ENCODE data around the gene ZBP1.

ZBP1 gene

DNA sequence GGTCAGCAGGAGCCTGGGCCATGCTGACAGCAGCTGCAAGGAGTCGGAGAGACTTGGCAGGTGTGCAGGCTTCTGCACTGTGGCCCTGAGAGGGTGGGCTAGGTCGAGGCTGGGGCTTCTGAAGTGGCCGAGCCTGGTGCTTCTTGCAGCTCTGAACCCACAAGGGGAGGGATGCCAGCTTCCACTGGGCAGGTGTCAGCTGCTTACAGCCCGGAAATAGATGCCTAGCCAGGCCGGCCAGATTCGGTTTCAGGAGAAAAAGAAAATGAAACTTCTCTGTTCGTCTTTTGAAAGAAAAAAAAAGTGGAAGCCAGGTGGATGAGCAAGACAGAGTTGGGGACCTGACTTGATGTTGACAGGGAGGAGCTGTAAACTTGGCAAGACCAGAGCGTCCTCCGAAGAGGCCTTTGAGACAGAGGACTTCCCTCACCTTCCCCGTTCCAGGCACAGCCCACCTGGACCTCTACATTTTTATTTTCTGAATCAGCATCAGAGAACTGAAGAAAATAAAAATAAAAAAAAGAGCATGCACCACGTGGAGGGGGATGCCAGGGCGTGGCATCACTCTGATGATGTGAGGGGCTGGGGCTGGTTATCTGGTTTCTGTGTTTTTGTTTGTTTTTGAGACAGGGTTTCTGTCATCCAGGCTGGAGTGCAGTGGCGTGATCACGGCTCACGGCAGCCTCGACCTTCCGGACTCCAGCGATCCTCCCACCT, at the start of gene ZBP1:
Gene ZBP1 (minus strand): TSS at position 153 of the 717 bp plus-strand sequence. CDS start 131 bp downstream, at position 22.
- DNase-seq (ENCODE audit: low read depth in 2 of 2), result no peak

DNA sequence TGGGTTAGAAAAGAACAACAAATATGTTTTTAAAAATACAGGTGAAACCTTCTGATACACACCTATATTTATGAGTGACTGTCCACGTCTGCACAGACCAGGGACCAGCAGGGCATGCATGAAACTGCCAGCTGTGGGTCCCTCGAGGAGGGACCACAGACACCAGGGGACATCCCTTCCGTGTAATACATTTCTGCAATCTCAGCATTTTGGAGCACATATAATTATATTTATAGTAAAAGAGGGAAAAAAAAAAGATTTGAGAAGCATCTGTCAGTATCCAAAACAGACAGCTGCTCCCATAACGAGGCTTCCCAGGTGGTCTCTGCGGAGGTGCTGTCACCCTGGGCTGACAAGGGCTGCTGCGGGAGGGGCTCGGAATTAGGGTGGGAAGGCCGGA, 49.4 kb upstream of the ZBP1 start:
- no peak for DNase-seq (ENCODE audit: low read depth in 2 of 2)

- DNase-seq (ENCODE audit: low read depth in 2 of 2), result no peak
These were observed 47.9 kb upstream of the ZBP1 start for GRCh38 chr20:57667924-57668782.

- DNase-seq (ENCODE audit: low read depth in 2 of 2), result no peak
These were observed 47.2 kb upstream of the ZBP1 start for GRCh38 chr20:57667388-57667787.

- DNase-seq (ENCODE audit: low read depth in 2 of 2), result no peak
These were observed 46.6 kb upstream of the ZBP1 start for GRCh38 chr20:57666834-57667157.

GRCh38 chr20:57666106-57666833, 46.0 kb upstream of the ZBP1 start:
- DNase-seq (ENCODE audit: low read depth in 2 of 2), result no peak

DNA sequence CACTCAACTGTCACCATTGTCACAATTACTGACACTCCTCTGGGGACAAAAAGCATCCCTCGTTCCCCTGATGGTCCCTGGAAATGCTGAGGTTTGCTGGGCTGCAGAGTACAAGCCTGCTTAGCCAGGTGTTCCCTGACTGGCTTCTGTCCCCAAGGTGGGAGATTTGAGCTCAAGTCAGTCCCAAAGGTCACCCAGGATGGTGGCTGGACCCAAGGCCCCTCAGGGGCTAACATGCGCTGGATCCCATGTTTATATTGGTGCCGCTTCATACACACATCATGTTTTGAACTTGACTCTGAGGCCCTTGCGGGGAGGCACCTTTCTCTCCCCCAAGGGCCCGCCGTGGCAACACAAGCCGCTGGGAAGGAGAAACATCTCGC, 45.4 kb upstream of the ZBP1 start:
- no peak for DNase-seq (ENCODE audit: low read depth in 2 of 2)

DNA sequence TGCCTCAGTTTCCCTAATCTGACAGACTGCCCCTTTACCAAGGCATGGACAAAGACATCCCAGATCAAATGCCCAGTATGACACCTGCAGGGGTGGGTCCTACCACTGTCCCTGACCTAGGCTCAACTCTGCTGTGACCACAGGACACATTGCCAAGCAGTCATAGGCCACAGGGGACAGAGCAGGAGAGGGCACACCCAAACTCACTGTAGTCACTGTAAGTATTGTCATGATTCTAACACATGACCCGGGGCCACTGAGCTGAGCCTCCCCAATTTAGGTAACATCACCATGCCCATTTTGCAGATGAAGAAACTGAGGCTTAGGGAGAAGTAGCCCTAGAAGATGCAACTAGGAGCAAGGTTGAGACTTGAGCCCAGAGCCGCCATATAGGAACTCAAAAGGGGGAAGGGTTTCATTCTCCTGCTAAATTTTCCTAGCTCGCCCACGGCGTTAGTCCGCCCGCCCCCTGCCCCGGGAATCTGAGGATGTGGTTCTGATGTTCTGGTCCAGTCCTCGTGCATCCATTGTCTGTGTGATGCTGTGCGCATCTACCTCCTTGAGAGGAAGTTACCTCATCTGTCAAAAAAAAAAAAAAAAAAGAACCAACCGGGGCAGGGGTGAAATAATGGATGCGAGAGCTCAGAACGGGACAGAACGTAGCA, 44.8 kb upstream of the ZBP1 start:
- DNase-seq (ENCODE audit: low read depth in 2 of 2), result no peak

DNA sequence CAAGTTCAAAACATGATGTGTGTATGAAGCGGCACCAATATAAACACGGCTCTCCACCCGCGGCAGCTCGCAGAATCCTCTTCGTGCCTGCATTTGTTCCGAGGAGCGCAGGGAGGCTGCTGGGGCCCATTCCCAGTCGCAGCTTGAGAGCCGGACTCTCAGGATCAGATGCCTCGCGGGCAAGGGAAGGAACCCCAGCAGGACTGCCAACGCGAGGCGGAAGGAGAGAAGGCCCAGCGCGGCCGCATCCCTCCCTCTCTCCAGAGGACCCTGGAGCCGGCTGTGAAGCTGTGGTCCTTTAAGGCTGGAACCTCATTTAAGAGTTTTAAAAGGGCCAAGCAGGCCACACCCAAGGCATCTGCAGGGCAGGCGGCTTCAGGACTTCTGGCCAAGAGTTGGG, 44.2 kb upstream of the ZBP1 start:
- DNase-seq (ENCODE audit: low read depth in 2 of 2), result no peak

DNA sequence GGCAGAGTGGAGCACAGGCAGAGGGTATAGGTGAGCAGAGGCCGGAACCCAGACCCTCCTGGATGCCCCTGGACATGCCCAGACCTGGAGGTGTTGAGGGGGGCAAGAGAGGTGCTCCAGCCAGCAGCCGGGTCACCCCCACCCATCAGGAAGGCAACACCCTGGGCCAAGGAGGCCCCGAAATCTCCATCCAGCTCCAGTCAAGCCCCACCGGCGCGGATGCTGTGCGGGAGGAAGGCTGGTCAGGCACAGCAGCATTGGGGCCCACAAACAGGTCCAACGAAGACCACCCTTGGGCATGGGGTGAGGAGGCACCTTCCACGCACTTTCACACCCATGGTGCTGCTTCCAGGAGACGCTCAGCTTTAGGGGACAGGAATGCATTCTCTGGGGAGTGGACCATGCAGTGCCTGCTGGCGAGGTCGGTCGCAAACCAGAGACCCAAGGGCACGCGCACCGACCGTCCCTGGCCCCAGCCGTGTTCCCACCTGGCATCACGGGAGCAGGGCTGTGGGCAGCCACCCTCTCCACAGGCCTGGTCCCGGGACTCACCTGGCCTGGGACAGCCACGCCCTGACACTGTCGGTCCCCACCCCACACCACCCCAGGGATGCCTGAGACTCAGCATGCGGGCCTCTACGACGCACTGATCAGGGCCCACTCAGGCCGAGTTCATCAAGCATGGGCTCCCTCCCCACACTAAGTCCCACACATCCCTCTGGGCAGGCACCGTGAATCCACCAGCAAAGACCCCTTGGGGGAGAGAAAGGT, 43.6 kb upstream of the ZBP1 start:
- no peak for DNase-seq (ENCODE audit: low read depth in 2 of 2)

DNA sequence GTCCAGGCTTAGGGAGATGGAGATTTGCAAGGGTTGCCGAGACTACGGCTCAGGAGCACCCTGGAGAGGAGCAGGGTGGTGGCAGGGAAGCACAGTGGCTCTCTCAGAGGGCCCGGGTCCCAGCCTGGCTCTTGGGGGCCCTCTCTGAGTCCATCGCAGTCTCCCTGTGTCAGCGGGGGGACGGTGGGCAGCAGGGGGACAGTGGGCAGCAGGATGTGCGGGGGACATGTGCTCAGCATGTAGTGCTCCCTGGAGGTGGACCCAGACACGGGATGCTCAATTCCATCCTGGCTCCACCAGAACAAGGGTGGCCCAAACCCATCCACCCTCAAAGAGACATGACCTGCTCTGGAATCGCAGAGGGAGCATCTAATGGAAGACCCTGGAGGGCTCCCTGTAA, 43.0 kb upstream of the ZBP1 start:
- no peak for DNase-seq (ENCODE audit: low read depth in 2 of 2)

DNA sequence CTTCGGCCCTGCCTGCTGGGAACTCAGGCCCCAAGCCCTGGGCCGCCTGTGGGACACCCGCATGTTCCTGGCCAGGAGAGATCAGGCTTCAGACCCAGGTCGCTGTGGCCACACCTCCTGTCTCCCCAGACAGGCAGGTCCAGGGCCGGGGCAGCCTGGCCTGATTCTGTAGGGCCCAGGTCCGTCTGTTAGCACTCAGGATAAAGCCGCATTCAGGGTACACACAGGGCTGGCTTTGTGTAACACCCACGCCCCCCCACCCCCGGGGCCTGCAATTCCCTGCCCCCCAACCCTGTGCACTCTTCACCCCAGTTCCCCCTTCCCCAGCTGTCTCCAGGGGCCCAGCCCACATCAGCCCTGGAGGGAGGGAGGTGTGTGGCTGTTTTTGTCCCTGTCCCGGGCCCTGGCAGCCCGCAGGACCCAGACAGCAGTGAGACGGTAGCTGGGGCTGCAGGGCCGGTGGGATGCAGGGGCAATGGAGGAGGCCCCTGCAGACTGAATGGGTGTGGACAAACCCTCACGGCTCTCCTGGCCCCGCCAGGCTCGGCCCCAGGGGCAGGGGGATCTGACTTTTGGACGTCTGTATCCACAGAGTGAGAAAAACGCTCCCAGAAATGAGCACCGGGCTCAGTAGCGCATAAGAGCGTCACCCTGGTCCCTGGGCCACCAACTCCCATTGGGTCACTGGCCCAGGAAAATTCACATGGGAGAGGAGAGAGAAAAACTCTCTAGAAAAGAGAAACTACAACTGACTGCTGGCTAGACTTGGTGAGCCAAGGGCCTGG, 42.4 kb upstream of the ZBP1 start:
- DNase-seq (ENCODE audit: low read depth in 2 of 2), result no peak

DNA sequence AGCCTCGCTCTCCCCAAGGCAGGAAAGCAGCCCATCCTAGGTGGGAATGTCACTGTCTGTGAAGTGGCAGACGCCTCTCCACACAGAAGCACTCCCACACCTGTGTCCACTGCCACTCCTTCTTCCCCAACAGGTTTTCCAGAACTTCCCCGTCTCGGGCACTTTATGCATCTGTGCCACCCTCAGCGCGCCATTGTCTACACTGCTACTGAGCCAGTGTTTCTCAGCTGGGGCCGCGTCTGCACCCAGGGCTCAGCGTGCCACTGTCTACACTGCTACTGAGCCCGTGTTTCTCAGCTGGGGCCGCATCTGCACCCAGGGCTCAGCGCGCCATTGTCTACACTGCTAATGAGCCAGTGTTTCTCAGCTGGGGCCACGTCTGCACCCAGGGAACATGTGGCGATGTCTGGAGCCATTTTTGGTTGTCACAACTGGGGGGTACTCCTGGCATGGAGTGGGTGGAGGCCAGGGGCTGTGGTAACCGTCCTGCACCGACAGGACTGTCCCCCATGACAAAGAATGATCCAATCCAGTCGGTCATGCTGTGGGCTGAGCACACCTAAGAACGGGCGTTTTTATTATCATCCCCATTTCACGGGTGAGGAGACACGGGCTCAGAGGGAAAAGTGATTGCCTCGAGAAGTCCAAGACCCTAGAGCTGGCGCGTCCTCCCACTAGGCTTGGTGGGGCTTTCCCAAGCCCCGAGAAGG, 41.7 kb upstream of the ZBP1 start:
- no peak for DNase-seq (ENCODE audit: low read depth in 2 of 2)

GRCh38 chr20:57660922-57661745, 40.9 kb upstream of the ZBP1 start:
- DNase-seq (ENCODE audit: low read depth in 2 of 2), result no peak

- no peak for DNase-seq (ENCODE audit: low read depth in 2 of 2)
These were observed 40.1 kb upstream of the ZBP1 start for GRCh38 chr20:57660181-57660921.

DNA sequence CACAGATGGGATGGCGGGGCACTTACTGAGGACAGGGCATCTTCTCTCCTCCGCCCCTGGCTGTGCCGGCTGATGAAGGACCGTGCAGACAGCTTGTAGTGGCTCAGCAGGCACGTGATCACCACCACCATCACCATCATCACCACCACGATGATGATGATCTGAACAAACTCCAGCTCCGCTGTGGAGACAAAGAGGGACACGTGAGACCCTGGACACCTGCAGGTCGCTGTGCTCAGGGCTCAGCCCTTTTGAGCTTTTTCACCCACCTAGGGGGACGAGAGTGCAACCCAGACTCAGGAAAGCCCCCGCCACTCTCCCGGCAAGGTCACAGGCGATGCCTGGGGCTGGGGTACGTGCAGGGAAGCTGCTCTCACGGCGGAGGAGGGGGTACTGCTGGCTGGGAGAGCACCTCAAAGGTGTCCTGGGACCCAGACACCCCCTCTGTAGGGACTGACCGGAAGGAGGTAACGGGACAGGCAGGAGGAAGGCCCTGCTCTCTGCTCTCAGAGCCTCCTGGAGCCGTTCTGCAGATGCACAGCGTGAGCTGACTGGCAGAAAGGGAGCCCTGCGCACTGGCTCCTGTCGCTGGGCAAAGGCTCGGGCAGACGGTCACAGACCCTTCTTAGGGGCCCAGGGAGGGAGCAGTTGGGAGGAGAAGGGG, 39.4 kb upstream of the ZBP1 start:
- no peak for DNase-seq (ENCODE audit: low read depth in 2 of 2)

GRCh38 chr20:57658833-57659516, 38.7 kb upstream of the ZBP1 start:
- DNase-seq (ENCODE audit: low read depth in 2 of 2), result no peak

All from stimulated activated CD8-positive, alpha-beta memory T cell treated with anti-CD3 and anti-CD28 coated beads, Interleukin-2, amount 100 ng/mL, for 48 hours (primary cell).